Upper lobe of left lung (tissue), 4 donors: ENCODE results near the gene B4GALNT4.

Experiments used
- EP300 ChIP-seq, 4 donors: sonication (generic); formaldehyde crosslinking; IDR thresholded peaks; one replicate each; pipeline ENCODE4 v1.5.1; 2017; ENCODE audit warnings: antibody characterized with exemption in 4 of 4, control low read depth in 2 of 4
- POLR2A ChIP-seq, 4 donors: fragments of 450-650 bp; IDR thresholded peaks; one replicate each; pipeline ENCODE4 v1.5.1; 2016 to 2017; ENCODE audit warnings: antibody characterized with exemption in 4 of 4, mild to moderate bottlenecking in 2 of 4

GRCh38 chr11:395866-396265, 26.6 kb downstream of the B4GALNT4 start:
- TF ChIP-seq POLR2A (IDR thresholded peaks at IDR 0.05) (no peak), EP300 (IDR thresholded peaks at IDR 0.05) (no peak)
